HepG2 (cell line): ENCODE data around the gene SGCE. TPM values are rescaled to one million over a fixed set of nuclear protein-coding genes. Genes with fewer than 3 reads are reported as not detected.

Source experiments
- ATAC-seq: fragments of 200-7000 bp; cut with Tn5 transposase; 3 replicates; pipeline ENCODE4 v1.9.1; 2020; ENCODE audit warnings: mild to moderate bottlenecking, moderate library complexity
- BruUV-seq: library from RNA; stranded (reverse); fragments of 400-500 nt; replicated peaks from 2 replicates; lab custom pipeline; 2021; lab: Mats Ljungman, UMichigan
- CTCF ChIA-PET: fragments of 300-600 bp; formaldehyde crosslinking; extraction: SDS; loops from one replicate; lab custom pipeline; 2021; ENCODE audit warnings: low total read pairs, inconsistent platforms, low intra/inter-chr PET ratio; lab: Yijun Ruan, JAX
- POLR2A ChIA-PET: fragments of 350-600 bp; sonication (Branson Sonifier 250); formaldehyde crosslinking; loops from one replicate; lab custom pipeline; 2020; ENCODE audit warnings: antibody characterized with exemption, inconsistent platforms; lab: Yijun Ruan, JAX
- DNase-seq: peaks from one replicate; pipeline ENCODE4 v3.0.0-alpha.2; 2015; ENCODE audit warnings: low spot score
- FAIRE-seq: peaks from 3 replicates; lab custom pipeline; 2011; peaks lifted over from hg19 to GRCh38; lab: Jason Lieb, UNC
- H2AFZ ChIP-seq: one replicate; pipeline ENCODE4 v1.6.1; 2011; ENCODE audit warnings: low read length, inconsistent platforms
- H3K27ac ChIP-seq: fragments of 300-600 bp; 3 replicates; pipeline ENCODE4 v1.8.0; 2011; ENCODE audit warnings: mixed run types, mild to moderate bottlenecking, mixed read lengths, low read length, inconsistent platforms; ENCODE audit not compliant: insufficient read depth; ENCODE audit errors: extremely low read length
- H3K27me3 ChIP-seq, 2 experiments: fragments of 200-600 bp in 1 of 2; 2 replicates in 1 of 2; 3 replicates in 1 of 2; pipeline versions ENCODE4 v1.6.0 to v1.8.0; 2011; ENCODE audit warnings: low read length in 2 of 2, mild to moderate bottlenecking in 2 of 2, moderate library complexity in 2 of 2, inconsistent platforms in 1 of 2; ENCODE audit not compliant: insufficient read depth in 2 of 2, control insufficient read depth in 1 of 2
- H3K36me3 ChIP-seq, 2 experiments: fragments of 200-600 bp in 1 of 2; replicated peaks in 1 of 2; 2 replicates in 1 of 2; 3 replicates in 1 of 2; pipeline versions ENCODE4 v1.5.1 to v1.8.0; 2011; ENCODE audit warnings: low read length in 2 of 2, inconsistent platforms in 1 of 2; ENCODE audit not compliant: insufficient read depth in 2 of 2, control insufficient read depth in 1 of 2
- H3K4me1 ChIP-seq: 2 replicates; pipeline ENCODE4 v1.5.1; 2012; ENCODE audit warnings: low read length, inconsistent platforms; ENCODE audit not compliant: insufficient read depth
- H3K4me2 ChIP-seq: 2 replicates; pipeline ENCODE4 v1.6.0; 2011; ENCODE audit warnings: low read depth, low read length, inconsistent platforms
- H3K4me3 ChIP-seq, 3 experiments: fragments of 200-600 bp in 1 of 3; sonication (generic), shearing (Covaris generic) in 1 of 3; replicated peaks in 1 of 3; 2 replicates each; pipeline ENCODE4 v1.5.1; 2011 to 2016; ENCODE audit warnings: low read length in 3 of 3, inconsistent platforms in 2 of 3, low read depth in 2 of 3, mild to moderate bottlenecking in 2 of 3, control low read depth in 1 of 3, mixed read lengths in 1 of 3; ENCODE audit not compliant: insufficient read depth in 1 of 3
- H3K79me2 ChIP-seq: one replicate; pipeline ENCODE4 v1.6.1; 2011; ENCODE audit warnings: low read length, inconsistent platforms; ENCODE audit not compliant: insufficient read depth
- H3K9ac ChIP-seq: 2 replicates; pipeline ENCODE4 v1.6.0; 2011; ENCODE audit warnings: mild to moderate bottlenecking, low read depth, low read length, inconsistent platforms; ENCODE audit not compliant: insufficient read depth
- H3K9me3 ChIP-seq: 2 replicates; pipeline ENCODE4 v1.5.1; 2012; ENCODE audit warnings: mild to moderate bottlenecking, low read length
- H4K20me1 ChIP-seq: 2 replicates; pipeline ENCODE4 v1.6.0; 2011; ENCODE audit warnings: inconsistent platforms, mild to moderate bottlenecking, low read length, moderate library complexity; ENCODE audit not compliant: insufficient read depth
- AGO2 ChIP-seq: fragments of 200-400 bp; formaldehyde crosslinking; optimal IDR thresholded peaks from 2 replicates; pipeline ENCODE3; 2017; ENCODE audit warnings: mild to moderate bottlenecking, low read depth, low read length, moderate library complexity
- CREB1 ChIP-seq, 2 experiments: fragments of 450-650 bp in 1 of 2; IDR thresholded peaks; 2 replicates each; pipeline ENCODE4 v1.6.1; 2016 to 2017; ENCODE audit warnings: control low read depth in 1 of 2, mild to moderate bottlenecking in 1 of 2, missing compliant biosample characterization in 1 of 2, missing genetic modification characterization in 1 of 2
- HNF1B ChIP-seq: sonication (generic); formaldehyde crosslinking; IDR thresholded peaks from 2 replicates; pipeline ENCODE4 v1.5.1; 2020; ENCODE audit warnings: mild to moderate bottlenecking, moderate library complexity, missing genetic modification reagents
- KDM5A ChIP-seq: fragments of 200-600 bp; sonication (generic); IDR thresholded peaks from 2 replicates; pipeline ENCODE4 v1.7.0; 2018; ENCODE audit warnings: antibody characterized with exemption, mild to moderate bottlenecking, low read length, borderline replicate concordance
- MBD4 ChIP-seq: IDR thresholded peaks from 2 replicates; pipeline ENCODE4 v1.6.1; 2012; ENCODE audit warnings: low read length, inconsistent platforms, borderline replicate concordance
- MLLT10 ChIP-seq: sonication (generic); formaldehyde crosslinking; IDR thresholded peaks from 2 replicates; pipeline ENCODE4 v1.4.0; 2020; ENCODE audit warnings: missing genetic modification reagents
- POLR2A ChIP-seq, 2 experiments: IDR thresholded peaks; 2 replicates each; pipeline ENCODE4 v1.6.1; 2011; ENCODE audit warnings: low read depth in 2 of 2, low read length in 2 of 2, mild to moderate bottlenecking in 1 of 2, moderate library complexity in 1 of 2; ENCODE audit not compliant: insufficient read depth in 1 of 2
- POLR2AphosphoS5 ChIP-seq: IDR thresholded peaks from 2 replicates; pipeline ENCODE4 v1.6.1; 2012; ENCODE audit warnings: low read depth, low read length
- SALL1 ChIP-seq: sonication (generic); formaldehyde crosslinking; IDR thresholded peaks from 2 replicates; pipeline ENCODE4 v1.8.0; 2022; ENCODE audit warnings: mild to moderate bottlenecking, missing genetic modification reagents
- TRIM22 ChIP-seq: fragments of 450-650 bp; IDR thresholded peaks from 2 replicates; pipeline ENCODE4 v1.6.1; 2017
- WGBS: methylation state at CpG from one replicate; pipeline ENCODE4 v1.1.6; 2017; ENCODE audit warnings: low lambda C conversion rate; 5-methylcytosine and 5-hydroxymethylcytosine counted together
- in situ Hi-C: cut with HindIII; loops from 2 replicates; pipeline ENCODE4 v1.10.0; 2017; ENCODE audit warnings: low pct_unique_long_range_greater_than_20kb; ENCODE audit not compliant: extremely low pct_ligation_motif_present
- intact Hi-C: fragments of 100-400 bp; cut with micrococcal nuclease; formaldehyde crosslinking; loops from one replicate; pipeline ENCODE4 v1.10.0; 2022; ENCODE audit not compliant: unreplicated experiment
- polyA plus RNA-seq, 8 experiments: library from polyadenylated mRNA; depleted of rRNA in 3 of 8; stranded (reverse) in 7 of 8; unstranded in 1 of 8; fragments of >200 nt; fragmentation: Illumina TruSeq in 4 of 8; extraction: Trizol in 4 of 8; gene quantifications; 2 replicates each; pipeline versions ENCODE4 v1.2.1 to v1.2.3, GENCODE V29; 2011 to 2016; ENCODE audit warnings: low read depth in 4 of 8, missing spikeins in 1 of 8, mixed read lengths in 1 of 8; ENCODE audit not compliant: insufficient read depth in 1 of 8
- total RNA-seq, 5 experiments: library from RNA; depleted of rRNA; stranded (reverse); fragments of >200 nt; fragmentation: Illumina TruSeq; extraction: Trizol; gene quantifications; 2 replicates each; pipeline ENCODE4 v1.2.3, GENCODE V29; 2016; ENCODE audit warnings: low read depth in 1 of 5

The SGCE gene
- total and polyA plus RNA-seq, 2 of the 13 experiments (the other 11 are each of a cell fraction or from before 2014, with no cell fraction given), result 52.3 to 71.1 TPM

GRCh38 chr7:94660006-94660405, 4.1 kb upstream of the SGCE start:
- Histone ChIP-seq H4K20me1 (peaks cover 51% of the 10 kb centered on the region), H3K27me3 (no peaks in the 10 kb centered on the region), H3K4me2 (peak overlapping the region; percentile 32), H2AFZ (no peak overlapping the region), H3K27ac (peak overlapping the region; percentile 3), H3K9me3 (peaks cover 3% of the 10 kb centered on the region; the same call in 1 of the 2 replicates)
- no peak for ATAC-seq
- CTCF ChIA-PET, result no interaction called here
- in situ Hi-C loops, result no loop called here
- TF ChIP-seq HNF1B (CRISPR knock-in tag) (no peak), SALL1 (no peak), AGO2 (peak; percentile 5), CREB1 (IDR thresholded peaks at IDR 0.05) (no peak), CREB1 (CRISPR knock-in tag; IDR thresholded peaks at IDR 0.05) (peak; percentile 14; the same call in 1 of the 2 replicates)
- TF ChIP-seq, all 625 proteins: peak for 2
- DNase-seq, result no peak
- FAIRE-seq, result no peak
- Histone ChIP-seq H3K36me3 (peaks cover 2 to 18% of the 10 kb centered on the region in 2 experiments; a peak in 4 of 5 replicates), H3K9ac (no peak overlapping the region), H3K4me1 (peaks cover 19% of the 10 kb centered on the region), H3K4me3 (peak overlapping the region in 2 of 3 experiments; percentile 4 to 8; a peak in 1 of 6 replicates), H3K79me2 (peaks cover 81% of the 10 kb centered on the region)
- intact Hi-C loops, result no loop called here
- POLR2A ChIA-PET, result interaction anchor here (1.3 to 1.9 kb wide), 2 partner anchors 12 to 39 kb away, joined by 4 read pairs; no protein-coding TSS in a partner anchor
- BruUV-seq, result TSS peak; percentile 2

- POLR2A ChIA-PET, result interaction anchor here (1.0 to 4.4 kb wide), 12 partner anchors 10 to 213 kb away, joined by 3 to 37 read pairs (median 5); no protein-coding TSS in a partner anchor
- H3K27ac ChIP-seq, result peak overlapping the region; percentile 41
- in situ Hi-C loops, result no loop called here
- H4K20me1 ChIP-seq, result peaks cover 39% of the 10 kb centered on the region
- H3K4me1 ChIP-seq, result peaks cover 19% of the 10 kb centered on the region
- H3K9me3 ChIP-seq, result no peaks in the 10 kb centered on the region
- no peak overlapping the region for H2AFZ ChIP-seq
- CTCF ChIA-PET, result no interaction called here
- BruUV-seq, result no TSS peak
- no peak for ATAC-seq
- H3K27me3 ChIP-seq, result no peaks in the 10 kb centered on the region
- peaks cover 84% of the 10 kb centered on the region for H3K79me2 ChIP-seq
- no peak for DNase-seq
- intact Hi-C loops, result loop anchor here (1.0 to 5.0 kb wide), 4 partner anchors 212 to 543 kb away; partner anchors contain the start of gene PPP1R9A
- peak overlapping the region; percentile 47 to 54 (median 53) for H3K4me3 ChIP-seq
- WGBS, result 64% methylated on average over 2 of the region's 2 CpGs
- FAIRE-seq, result no peak
- TF ChIP-seq KDM5A (peak; percentile 21; the same call in 1 of the 2 replicates), MLLT10 (0 out of 2 replicates have a peak, but pooled peaks have one; percentile 66), MBD4 (peak; percentile 57; the same call in 1 of the 2 replicates), TRIM22 (no peak), POLR2A (IDR thresholded peaks at IDR 0.05; ENCODE audit: insufficient read depth in 1 of 2, low read depth in 2 of 2, low read length in 2 of 2) (0 out of 4 replicates have a peak, but pooled peaks of 1 of the 2 experiments have one; percentile 17), POLR2AphosphoS5 (peak; percentile 3; the same call in 1 of the 2 replicates)
- peak overlapping the region; percentile 59; the same call in 1 of the 2 replicates for H3K9ac ChIP-seq
- H3K36me3 ChIP-seq, result peaks cover under 1 to 6% of the 10 kb centered on the region in 2 experiments; a peak in 2 of 5 replicates
- peak overlapping the region; percentile 72 for H3K4me2 ChIP-seq
Measured at GRCh38 chr7:94658826-94659225, 2.9 kb upstream of the SGCE start.
